ENCODE measurements around the gene PCNX1. TPM values are rescaled to one million over a fixed set of nuclear protein-coding genes. Genes with fewer than 3 reads are reported as not detected.

PCNX1 gene
- total and polyA plus RNA-seq, 4 donors = 5.7 to 41.2 (median 18.2) TPM

DNA sequence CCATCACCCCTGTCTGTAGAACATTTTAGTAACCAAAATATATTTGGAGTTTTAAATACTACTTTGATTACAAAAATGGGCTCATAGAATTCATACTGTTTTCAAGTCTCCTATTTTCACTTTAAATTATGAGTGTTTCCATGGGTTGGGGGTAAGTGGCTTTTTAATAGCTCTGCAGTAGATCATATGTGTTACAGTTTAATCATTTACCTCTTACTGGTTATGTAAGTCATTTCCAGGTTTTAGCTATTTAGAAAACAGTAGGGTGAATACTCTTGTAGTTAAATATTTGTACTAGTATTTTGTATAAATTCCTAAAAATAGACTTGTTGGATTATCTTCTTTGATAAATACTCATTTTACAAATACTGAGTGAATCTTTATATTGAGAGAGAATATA is 8.2 kb downstream of the PCNX1 start:
- H3K4me1 ChIP-seq (ENCODE audit: control insufficient read depth in 4 of 4, insufficient read depth in 4 of 4, low read length in 3 of 4) = peaks cover 8 to 40% (median 22%) of the 10 kb centered on the region in 4 donors
- H3K9me3 ChIP-seq (ENCODE audit: control insufficient read depth in 4 of 4, low read length in 3 of 4) = no peaks in the 10 kb centered on the region
- no peak overlapping the region for H3K4me3 ChIP-seq (ENCODE audit: low read depth in 1 of 3, low read length in 3 of 3)
- TF ChIP-seq SP1 (IDR thresholded peaks at IDR 0.05) (no peak), EGR1 (IDR thresholded peaks at IDR 0.05; ENCODE audit: low read depth in 2 of 2) (no peak), HNF4A (conservative IDR thresholded peaks at IDR 0.05) (no peak), FOXA1 (IDR thresholded peaks at IDR 0.05) (no peak), RAD21 (IDR thresholded peaks at IDR 0.05) (no peak), RXRA (IDR thresholded peaks at IDR 0.05) (no peak), YY1 (IDR thresholded peaks at IDR 0.05) (no peak), HNF4G (IDR thresholded peaks at IDR 0.05) (no peak), NR2F2 (IDR thresholded peaks at IDR 0.05) (no peak), JUND (IDR thresholded peaks at IDR 0.05) (no peak), CTCF (IDR thresholded peaks at IDR 0.05; ENCODE audit: low read depth, low read length, missing input control) (no peak)
- TF ChIP-seq, protein P1, sequence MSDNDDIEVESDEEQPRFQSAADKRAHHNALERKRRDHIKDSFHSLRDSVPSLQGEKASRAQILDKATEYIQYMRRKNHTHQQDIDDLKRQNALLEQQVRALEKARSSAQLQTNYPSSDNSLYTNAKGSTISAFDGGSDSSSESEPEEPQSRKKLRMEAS (IDR thresholded peaks at IDR 0.05) = no peak
- TF ChIP-seq, protein P2, sequence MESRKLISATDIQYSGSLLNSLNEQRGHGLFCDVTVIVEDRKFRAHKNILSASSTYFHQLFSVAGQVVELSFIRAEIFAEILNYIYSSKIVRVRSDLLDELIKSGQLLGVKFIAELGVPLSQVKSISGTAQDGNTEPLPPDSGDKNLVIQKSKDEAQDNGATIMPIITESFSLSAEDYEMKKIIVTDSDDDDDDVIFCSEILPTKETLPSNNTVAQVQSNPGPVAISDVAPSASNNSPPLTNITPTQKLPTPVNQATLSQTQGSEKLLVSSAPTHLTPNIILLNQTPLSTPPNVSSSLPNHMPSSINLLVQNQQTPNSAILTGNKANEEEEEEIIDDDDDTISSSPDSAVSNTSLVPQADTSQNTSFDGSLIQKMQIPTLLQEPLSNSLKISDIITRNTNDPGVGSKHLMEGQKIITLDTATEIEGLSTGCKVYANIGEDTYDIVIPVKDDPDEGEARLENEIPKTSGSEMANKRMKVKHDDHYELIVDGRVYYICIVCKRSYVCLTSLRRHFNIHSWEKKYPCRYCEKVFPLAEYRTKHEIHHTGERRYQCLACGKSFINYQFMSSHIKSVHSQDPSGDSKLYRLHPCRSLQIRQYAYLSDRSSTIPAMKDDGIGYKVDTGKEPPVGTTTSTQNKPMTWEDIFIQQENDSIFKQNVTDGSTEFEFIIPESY (IDR thresholded peaks at IDR 0.05) = no peak
- TF ChIP-seq, protein P3, sequence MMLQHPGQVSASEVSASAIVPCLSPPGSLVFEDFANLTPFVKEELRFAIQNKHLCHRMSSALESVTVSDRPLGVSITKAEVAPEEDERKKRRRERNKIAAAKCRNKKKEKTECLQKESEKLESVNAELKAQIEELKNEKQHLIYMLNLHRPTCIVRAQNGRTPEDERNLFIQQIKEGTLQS (IDR thresholded peaks at IDR 0.05) = no peak
- TF ChIP-seq, protein P4, sequence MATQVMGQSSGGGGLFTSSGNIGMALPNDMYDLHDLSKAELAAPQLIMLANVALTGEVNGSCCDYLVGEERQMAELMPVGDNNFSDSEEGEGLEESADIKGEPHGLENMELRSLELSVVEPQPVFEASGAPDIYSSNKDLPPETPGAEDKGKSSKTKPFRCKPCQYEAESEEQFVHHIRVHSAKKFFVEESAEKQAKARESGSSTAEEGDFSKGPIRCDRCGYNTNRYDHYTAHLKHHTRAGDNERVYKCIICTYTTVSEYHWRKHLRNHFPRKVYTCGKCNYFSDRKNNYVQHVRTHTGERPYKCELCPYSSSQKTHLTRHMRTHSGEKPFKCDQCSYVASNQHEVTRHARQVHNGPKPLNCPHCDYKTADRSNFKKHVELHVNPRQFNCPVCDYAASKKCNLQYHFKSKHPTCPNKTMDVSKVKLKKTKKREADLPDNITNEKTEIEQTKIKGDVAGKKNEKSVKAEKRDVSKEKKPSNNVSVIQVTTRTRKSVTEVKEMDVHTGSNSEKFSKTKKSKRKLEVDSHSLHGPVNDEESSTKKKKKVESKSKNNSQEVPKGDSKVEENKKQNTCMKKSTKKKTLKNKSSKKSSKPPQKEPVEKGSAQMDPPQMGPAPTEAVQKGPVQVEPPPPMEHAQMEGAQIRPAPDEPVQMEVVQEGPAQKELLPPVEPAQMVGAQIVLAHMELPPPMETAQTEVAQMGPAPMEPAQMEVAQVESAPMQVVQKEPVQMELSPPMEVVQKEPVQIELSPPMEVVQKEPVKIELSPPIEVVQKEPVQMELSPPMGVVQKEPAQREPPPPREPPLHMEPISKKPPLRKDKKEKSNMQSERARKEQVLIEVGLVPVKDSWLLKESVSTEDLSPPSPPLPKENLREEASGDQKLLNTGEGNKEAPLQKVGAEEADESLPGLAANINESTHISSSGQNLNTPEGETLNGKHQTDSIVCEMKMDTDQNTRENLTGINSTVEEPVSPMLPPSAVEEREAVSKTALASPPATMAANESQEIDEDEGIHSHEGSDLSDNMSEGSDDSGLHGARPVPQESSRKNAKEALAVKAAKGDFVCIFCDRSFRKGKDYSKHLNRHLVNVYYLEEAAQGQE (IDR thresholded peaks at IDR 0.05) = no peak
- H3K9ac ChIP-seq (ENCODE audit: low read depth in 1 of 2, low read length in 2 of 2) = no peak overlapping the region
- no peak for DNase-seq (ENCODE audit: low spot score)
- H3K27me3 ChIP-seq (ENCODE audit: control insufficient read depth in 4 of 4, insufficient read depth in 4 of 4, low read length in 3 of 4) = no peaks in the 10 kb centered on the region
- no peak overlapping the region for H3K27ac ChIP-seq (ENCODE audit: low read depth in 1 of 2, low read length in 2 of 2)
- H3K36me3 ChIP-seq (ENCODE audit: control insufficient read depth in 4 of 4, insufficient read depth in 3 of 4, low read depth in 1 of 4, low read length in 3 of 4) = no peaks in the 10 kb centered on the region

- WGBS = 97% methylated on average over 7 of the region's 7 CpGs
- no peaks in the 10 kb centered on the region for H3K9me3 ChIP-seq (ENCODE audit: control insufficient read depth in 4 of 4, low read length in 3 of 4)
- no peaks in the 10 kb centered on the region for H3K36me3 ChIP-seq (ENCODE audit: control insufficient read depth in 4 of 4, insufficient read depth in 3 of 4, low read depth in 1 of 4, low read length in 3 of 4)
- no peaks in the 10 kb centered on the region for H3K27me3 ChIP-seq (ENCODE audit: control insufficient read depth in 4 of 4, insufficient read depth in 4 of 4, low read length in 3 of 4)
- TF ChIP-seq FOXA1 (IDR thresholded peaks at IDR 0.05) (no peak), HNF4A (conservative IDR thresholded peaks at IDR 0.05) (no peak), TAF1 (conservative IDR thresholded peaks at IDR 0.05) (no peak), SP1 (IDR thresholded peaks at IDR 0.05) (no peak), CTCF (IDR thresholded peaks at IDR 0.05; ENCODE audit: low read depth, low read length, missing input control) (no peak), RAD21 (IDR thresholded peaks at IDR 0.05) (no peak), GABPA (IDR thresholded peaks at IDR 0.05 in 1 of 2, conservative IDR thresholded peaks at IDR 0.05 in 1 of 2) (no peak), YY1 (IDR thresholded peaks at IDR 0.05) (no peak), HNF4G (IDR thresholded peaks at IDR 0.05) (no peak)
- TF ChIP-seq, protein P3 (IDR thresholded peaks at IDR 0.05) = no peak
- TF ChIP-seq, protein P4 (IDR thresholded peaks at IDR 0.05) = no peak
- no peak overlapping the region for H3K4me3 ChIP-seq (ENCODE audit: low read depth in 1 of 3, low read length in 3 of 3)
- DNase-seq (ENCODE audit: low spot score) = no peak
- H3K27ac ChIP-seq (ENCODE audit: low read depth in 1 of 2, low read length in 2 of 2) = no peak overlapping the region
- H3K4me1 ChIP-seq (ENCODE audit: control insufficient read depth in 4 of 4, insufficient read depth in 4 of 4, low read length in 3 of 4) = peaks cover 7 to 32% (median 18%) of the 10 kb centered on the region in 4 donors
- no peak overlapping the region for H3K9ac ChIP-seq (ENCODE audit: low read depth in 1 of 2, low read length in 2 of 2)
Measured at GRCh38 chr14:70916300-70916699, 9.0 kb downstream of the PCNX1 start.

Data from liver (tissue), 9 donors.